ENCODE results near the gene DHRS7B.

Gene DHRS7B

DNA sequence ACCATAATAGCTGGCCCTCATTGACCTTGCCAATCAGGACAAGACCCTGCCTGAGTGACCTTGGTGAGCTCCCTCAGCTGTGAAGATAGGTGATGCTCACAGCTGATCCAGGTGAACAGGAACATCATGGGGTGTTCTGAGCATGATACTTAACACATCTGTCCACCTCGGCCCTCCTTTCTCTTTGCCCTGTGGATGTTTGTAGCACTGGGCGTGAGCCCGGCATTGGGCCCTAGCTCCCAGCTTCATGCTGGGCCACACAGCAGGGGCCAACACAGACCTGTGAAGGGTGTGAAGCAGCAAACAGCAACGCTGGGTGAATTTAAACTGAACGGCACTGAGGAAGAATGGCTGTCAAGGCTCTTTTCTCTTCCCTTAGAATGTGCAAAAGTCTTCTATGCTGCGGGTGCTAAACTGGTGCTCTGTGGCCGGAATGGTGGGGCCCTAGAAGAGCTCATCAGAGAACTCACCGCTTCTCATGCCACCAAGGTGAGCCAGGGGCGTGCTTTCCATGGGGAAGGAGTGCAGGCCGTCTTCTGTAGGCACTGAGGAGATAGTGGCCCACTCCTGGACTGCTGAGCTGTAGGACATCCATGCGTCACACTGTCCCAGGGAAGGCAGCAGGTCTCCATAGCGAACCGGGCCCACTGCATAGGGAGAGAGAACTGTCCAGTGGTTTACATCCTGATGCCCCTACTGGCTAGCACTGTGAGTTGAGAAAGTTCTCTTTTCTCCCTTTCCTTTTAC lies 51.3 kb downstream of the DHRS7B start:
- no peak for DNase-seq (ENCODE audit: low read depth)
- TF ChIP-seq, protein P1, sequence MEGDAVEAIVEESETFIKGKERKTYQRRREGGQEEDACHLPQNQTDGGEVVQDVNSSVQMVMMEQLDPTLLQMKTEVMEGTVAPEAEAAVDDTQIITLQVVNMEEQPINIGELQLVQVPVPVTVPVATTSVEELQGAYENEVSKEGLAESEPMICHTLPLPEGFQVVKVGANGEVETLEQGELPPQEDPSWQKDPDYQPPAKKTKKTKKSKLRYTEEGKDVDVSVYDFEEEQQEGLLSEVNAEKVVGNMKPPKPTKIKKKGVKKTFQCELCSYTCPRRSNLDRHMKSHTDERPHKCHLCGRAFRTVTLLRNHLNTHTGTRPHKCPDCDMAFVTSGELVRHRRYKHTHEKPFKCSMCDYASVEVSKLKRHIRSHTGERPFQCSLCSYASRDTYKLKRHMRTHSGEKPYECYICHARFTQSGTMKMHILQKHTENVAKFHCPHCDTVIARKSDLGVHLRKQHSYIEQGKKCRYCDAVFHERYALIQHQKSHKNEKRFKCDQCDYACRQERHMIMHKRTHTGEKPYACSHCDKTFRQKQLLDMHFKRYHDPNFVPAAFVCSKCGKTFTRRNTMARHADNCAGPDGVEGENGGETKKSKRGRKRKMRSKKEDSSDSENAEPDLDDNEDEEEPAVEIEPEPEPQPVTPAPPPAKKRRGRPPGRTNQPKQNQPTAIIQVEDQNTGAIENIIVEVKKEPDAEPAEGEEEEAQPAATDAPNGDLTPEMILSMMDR (IDR thresholded peaks at IDR 0.05; ENCODE audit: low read depth, low read length, missing control alignments) = no peak
- H3K4me3 ChIP-seq (ENCODE audit: low read depth, low read length) = no peak overlapping the region

DNA sequence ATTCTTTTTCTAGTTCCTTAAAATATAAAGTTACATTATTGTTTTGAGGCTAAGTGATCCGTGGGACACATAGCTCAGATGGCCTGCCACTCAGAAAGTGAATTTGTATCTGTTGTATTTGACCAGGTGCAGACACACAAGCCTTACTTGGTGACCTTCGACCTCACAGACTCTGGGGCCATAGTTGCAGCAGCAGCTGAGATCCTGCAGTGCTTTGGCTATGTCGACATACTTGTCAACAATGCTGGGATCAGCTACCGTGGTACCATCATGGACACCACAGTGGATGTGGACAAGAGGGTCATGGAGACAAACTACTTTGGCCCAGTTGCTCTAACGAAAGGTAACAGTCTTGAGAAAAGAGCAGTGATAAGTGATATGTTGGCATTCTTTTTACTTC lies 56.7 kb downstream of the DHRS7B start:
- DNase-seq (ENCODE audit: low read depth) = no peak
- TF ChIP-seq, protein P1 (IDR thresholded peaks at IDR 0.05; ENCODE audit: low read depth, low read length, missing control alignments) = no peak
- no peak overlapping the region for H3K4me3 ChIP-seq (ENCODE audit: low read depth, low read length)

DNA sequence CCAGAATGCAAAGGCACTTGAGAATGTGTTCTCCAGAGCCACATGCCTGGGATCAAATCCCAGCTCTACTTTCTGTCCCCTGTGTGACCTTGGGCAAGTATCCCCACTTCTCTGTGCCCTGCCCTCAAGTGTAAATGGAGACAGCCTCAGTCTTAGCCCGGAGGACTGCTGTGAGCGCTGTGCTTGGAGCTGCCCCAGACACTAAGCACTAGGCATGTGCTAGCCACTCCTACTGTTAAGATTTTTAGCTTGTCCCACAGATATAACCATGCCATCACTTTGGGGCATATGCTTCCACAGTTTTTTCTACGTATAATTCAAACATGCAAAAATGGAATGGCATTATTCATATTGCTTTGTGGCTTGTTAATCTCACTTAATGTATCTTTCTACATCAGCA lies 57.8 kb downstream of the DHRS7B start:
- H3K4me3 ChIP-seq (ENCODE audit: low read depth, low read length) = no peak overlapping the region
- TF ChIP-seq, protein P1 (IDR thresholded peaks at IDR 0.05; ENCODE audit: low read depth, low read length, missing control alignments) = no peak
- DNase-seq (ENCODE audit: low read depth) = no peak

DNA sequence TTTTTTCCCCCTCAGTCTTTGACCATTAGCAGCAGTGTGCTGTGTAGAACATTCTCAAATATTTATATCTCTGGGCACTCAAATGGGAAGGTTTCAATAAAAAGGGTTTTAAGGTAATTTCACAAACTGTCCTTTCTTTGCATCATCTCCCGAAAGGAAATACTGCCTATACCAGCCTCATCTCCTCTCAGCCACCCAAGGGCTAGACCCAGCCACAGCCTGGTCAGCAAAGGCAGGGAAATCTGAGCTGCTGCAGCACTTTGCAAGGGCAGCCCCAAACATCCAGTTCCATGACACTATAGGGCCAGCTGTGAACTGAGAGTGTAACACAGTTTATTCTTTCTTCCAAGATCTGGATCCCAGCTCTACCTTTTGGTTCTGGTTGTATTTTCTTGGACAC lies 58.3 kb downstream of the DHRS7B start:
- H3K4me3 ChIP-seq (ENCODE audit: low read depth, low read length) = no peak overlapping the region
- DNase-seq (ENCODE audit: low read depth) = no peak
- TF ChIP-seq, protein P1 (IDR thresholded peaks at IDR 0.05; ENCODE audit: low read depth, low read length, missing control alignments) = no peak

DNA sequence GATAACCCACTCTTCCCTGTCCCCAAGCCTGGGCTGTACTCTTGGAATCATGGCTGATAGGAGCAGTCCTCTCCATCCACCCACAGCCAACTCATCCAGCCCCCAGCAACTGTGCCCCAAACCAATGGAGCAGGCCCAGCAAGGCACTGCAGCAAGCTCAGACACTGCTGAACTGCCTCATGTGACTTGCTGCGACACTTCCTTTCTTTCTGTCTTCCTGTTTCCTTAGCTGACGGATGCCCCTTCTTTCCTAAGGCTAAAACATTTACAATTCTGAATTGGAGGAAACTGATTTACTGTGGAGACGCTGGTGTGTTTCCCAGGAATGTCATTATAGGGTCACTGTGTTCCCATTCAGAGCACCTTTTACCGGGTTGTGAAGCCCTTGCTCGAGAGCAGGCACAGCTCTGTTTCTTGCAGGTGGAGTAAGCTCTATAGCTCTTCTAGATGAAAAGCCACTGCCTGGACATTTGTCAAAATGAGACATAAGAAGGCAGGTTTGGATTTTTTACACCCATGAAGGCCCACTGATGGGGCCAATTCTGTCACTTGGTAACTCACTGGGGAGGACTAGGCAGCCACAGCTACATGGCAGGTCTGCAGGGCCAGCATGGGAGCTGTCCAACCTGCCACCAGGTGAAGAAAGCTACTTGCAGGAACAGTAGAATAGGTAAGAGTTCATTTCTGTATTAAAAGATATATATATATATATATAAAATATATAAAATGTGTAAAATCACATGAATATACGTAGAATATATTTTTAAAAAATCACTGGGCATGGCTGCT lies 59.8 kb downstream of the DHRS7B start:
- DNase-seq (ENCODE audit: low read depth) = no peak
- H3K4me3 ChIP-seq (ENCODE audit: low read depth, low read length) = no peak overlapping the region
- TF ChIP-seq, protein P1 (IDR thresholded peaks at IDR 0.05; ENCODE audit: low read depth, low read length, missing control alignments) = no peak

DNA sequence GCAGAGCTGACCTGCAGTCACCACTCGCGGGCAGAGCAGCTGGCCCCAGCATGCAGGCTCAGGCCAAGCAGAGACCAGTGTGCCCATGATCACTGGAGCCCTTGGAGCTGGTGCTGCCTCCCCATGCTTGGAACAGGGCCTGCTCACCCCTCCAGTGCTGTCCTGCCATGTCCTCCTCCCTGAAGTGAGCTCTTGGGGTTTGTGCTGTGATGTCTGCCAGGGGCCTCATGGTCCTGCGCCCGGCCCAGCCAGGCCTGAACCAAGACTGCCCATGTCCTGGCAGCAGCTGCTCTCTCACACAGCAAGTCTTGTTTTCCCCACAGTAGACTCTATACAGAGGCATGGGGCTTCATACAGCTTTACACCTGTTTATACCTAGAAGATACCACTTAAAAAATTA lies 62.6 kb downstream of the DHRS7B start:
- no peak for DNase-seq (ENCODE audit: low read depth)
- TF ChIP-seq, protein P1 (IDR thresholded peaks at IDR 0.05; ENCODE audit: low read depth, low read length, missing control alignments) = no peak
- H3K4me3 ChIP-seq (ENCODE audit: low read depth, low read length) = no peak overlapping the region
